ENCODE results near the gene USH1G.

- TF ChIP-seq, protein P1, sequence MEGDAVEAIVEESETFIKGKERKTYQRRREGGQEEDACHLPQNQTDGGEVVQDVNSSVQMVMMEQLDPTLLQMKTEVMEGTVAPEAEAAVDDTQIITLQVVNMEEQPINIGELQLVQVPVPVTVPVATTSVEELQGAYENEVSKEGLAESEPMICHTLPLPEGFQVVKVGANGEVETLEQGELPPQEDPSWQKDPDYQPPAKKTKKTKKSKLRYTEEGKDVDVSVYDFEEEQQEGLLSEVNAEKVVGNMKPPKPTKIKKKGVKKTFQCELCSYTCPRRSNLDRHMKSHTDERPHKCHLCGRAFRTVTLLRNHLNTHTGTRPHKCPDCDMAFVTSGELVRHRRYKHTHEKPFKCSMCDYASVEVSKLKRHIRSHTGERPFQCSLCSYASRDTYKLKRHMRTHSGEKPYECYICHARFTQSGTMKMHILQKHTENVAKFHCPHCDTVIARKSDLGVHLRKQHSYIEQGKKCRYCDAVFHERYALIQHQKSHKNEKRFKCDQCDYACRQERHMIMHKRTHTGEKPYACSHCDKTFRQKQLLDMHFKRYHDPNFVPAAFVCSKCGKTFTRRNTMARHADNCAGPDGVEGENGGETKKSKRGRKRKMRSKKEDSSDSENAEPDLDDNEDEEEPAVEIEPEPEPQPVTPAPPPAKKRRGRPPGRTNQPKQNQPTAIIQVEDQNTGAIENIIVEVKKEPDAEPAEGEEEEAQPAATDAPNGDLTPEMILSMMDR (IDR thresholded peaks at IDR 0.05; ENCODE audit: low read depth, low read length) = no peak
- TF ChIP-seq MYC (IDR thresholded peaks at IDR 0.05; ENCODE audit: low read depth, low read length) = no peak
- no peak for TF ChIP-seq POLR2A (IDR thresholded peaks at IDR 0.05; ENCODE audit: extremely low read depth, insufficient read length)
- no peak for TF ChIP-seq MAX (IDR thresholded peaks at IDR 0.05; ENCODE audit: low read depth, low read length)
Measured at GRCh38 chr17:74964246-74964761, 41.2 kb upstream of the USH1G start.
